AG04450 (cell line): Measurements from ENCODE around the gene SLCO3A1. TPM values are rescaled to one million over a fixed set of nuclear protein-coding genes. Genes with fewer than 3 reads are reported as not detected.

Source experiments
- CTCF ChIA-PET: fragments of 300-600, 350-600 bp; formaldehyde crosslinking; extraction: SDS; loops from one replicate; lab custom pipeline; 2022; ENCODE audit warnings: antibody characterized with exemption, inconsistent platforms; lab: Charles Lee
- POLR2A ChIA-PET: fragments of 350-600 bp; formaldehyde crosslinking; extraction: SDS; loops from one replicate; lab custom pipeline; 2021; ENCODE audit warnings: antibody characterized with exemption, inconsistent platforms; lab: Yijun Ruan, JAX
- DNase-seq: peaks from one replicate; pipeline ENCODE4 v3.0.0-alpha.2; 2011; ENCODE audit warnings: low read depth, low spot score
- H3K27ac ChIP-seq: one replicate; pipeline ENCODE4 v1.5.1; 2012; ENCODE audit warnings: low read depth, low read length, control low read depth
- H3K27me3 ChIP-seq: one replicate; pipeline ENCODE4 v1.6.0; 2012; ENCODE audit warnings: low read length; ENCODE audit not compliant: control insufficient read depth, insufficient read depth
- H3K4me3 ChIP-seq: 2 replicates; pipeline ENCODE4 v1.5.1; 2011; ENCODE audit warnings: mild to moderate bottlenecking, low read depth, low read length, control low read depth
- H3K9me3 ChIP-seq: 2 replicates; pipeline ENCODE4 v1.5.1; 2012; ENCODE audit warnings: low read length; ENCODE audit not compliant: control insufficient read depth, insufficient read depth
- CTCF ChIP-seq: IDR thresholded peaks from 2 replicates; pipeline ENCODE4 v1.5.1; 2011; ENCODE audit warnings: low read depth, low read length, control low read depth, inconsistent platforms
- polyA plus RNA-seq: library from polyadenylated mRNA; depleted of rRNA; stranded (reverse); fragments of >200 nt; gene quantifications from 2 replicates; pipeline ENCODE4 v1.2.3, GENCODE V29; 2011

SLCO3A1 gene
- polyA plus RNA-seq, 1 experiment: 7.6 TPM

DNA sequence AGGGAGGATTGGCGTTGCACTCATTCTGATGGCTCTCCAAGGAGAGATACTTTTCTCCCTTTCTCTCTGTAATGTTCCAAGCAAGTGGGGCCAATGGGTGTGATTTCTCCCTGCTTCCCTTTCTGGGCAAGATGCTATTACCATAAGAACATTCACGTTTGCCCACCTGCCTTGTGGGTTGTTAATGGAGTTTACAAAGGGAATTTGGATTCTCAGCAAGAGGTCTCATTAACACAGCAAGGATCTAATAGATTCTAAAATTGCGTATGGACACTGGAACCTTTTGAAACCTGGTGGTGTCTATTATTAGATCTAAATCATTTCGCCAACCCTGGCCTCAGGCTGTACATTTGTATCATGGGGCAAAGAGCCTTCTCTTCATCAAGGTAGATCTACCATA, 74.1 kb downstream of the SLCO3A1 start:
- H3K9me3 ChIP-seq: no peaks in the 10 kb centered on the region
- no peaks in the 10 kb centered on the region for H3K27me3 ChIP-seq
- no peak for DNase-seq
- POLR2A ChIA-PET: no interaction called here
- no peak for TF ChIP-seq CTCF
- CTCF ChIA-PET: no interaction called here
- H3K4me3 ChIP-seq: no peak overlapping the region
- no peak overlapping the region for H3K27ac ChIP-seq

GRCh38 chr15:91928675-91929074, 75.2 kb downstream of the SLCO3A1 start:
- TF ChIP-seq CTCF: no peak
- H3K27me3 ChIP-seq: no peaks in the 10 kb centered on the region
- H3K9me3 ChIP-seq: no peaks in the 10 kb centered on the region
- no peak overlapping the region for H3K4me3 ChIP-seq
- ChIA-PET CTCF (interaction anchor here (0.7 to 1.0 kb wide), 2 partner anchors 13 to 79 kb away, joined by 3 to 5 read pairs; no protein-coding TSS in a partner anchor), POLR2A (no interaction called here)
- no peak for DNase-seq
- H3K27ac ChIP-seq: no peak overlapping the region

GRCh38 chr15:91929509-91929908, 76.0 kb downstream of the SLCO3A1 start:
- ChIA-PET POLR2A (no interaction called here), CTCF (no interaction called here)
- TF ChIP-seq CTCF: no peak
- Histone ChIP-seq H3K27ac (no peak overlapping the region), H3K27me3 (no peaks in the 10 kb centered on the region), H3K9me3 (no peaks in the 10 kb centered on the region), H3K4me3 (no peak overlapping the region)
- DNase-seq: no peak

DNA sequence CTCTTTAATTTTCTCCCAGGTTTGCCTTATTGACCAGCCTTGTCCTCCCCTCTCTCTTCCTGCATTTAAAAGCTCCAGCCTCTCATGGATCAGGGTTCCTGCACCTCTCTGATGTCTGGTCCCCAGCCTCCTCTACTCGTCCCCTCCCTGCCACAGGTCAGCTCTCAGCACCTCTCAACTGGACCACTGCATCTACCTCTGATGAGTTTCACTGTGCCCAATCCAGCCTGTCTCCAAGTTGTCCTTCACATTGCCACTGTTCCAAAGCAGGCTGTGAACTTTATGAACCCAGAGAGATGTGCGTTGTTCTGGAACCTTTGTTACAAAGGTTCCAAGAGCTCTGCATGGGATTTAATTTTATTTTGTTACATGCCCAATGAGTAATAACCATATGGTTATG, 76.6 kb downstream of the SLCO3A1 start:
- Histone ChIP-seq H3K4me3 (no peak overlapping the region), H3K27me3 (no peaks in the 10 kb centered on the region), H3K27ac (no peak overlapping the region), H3K9me3 (no peaks in the 10 kb centered on the region)
- POLR2A ChIA-PET: no interaction called here
- TF ChIP-seq CTCF: no peak
- no peak for DNase-seq
- CTCF ChIA-PET: no interaction called here

DNA sequence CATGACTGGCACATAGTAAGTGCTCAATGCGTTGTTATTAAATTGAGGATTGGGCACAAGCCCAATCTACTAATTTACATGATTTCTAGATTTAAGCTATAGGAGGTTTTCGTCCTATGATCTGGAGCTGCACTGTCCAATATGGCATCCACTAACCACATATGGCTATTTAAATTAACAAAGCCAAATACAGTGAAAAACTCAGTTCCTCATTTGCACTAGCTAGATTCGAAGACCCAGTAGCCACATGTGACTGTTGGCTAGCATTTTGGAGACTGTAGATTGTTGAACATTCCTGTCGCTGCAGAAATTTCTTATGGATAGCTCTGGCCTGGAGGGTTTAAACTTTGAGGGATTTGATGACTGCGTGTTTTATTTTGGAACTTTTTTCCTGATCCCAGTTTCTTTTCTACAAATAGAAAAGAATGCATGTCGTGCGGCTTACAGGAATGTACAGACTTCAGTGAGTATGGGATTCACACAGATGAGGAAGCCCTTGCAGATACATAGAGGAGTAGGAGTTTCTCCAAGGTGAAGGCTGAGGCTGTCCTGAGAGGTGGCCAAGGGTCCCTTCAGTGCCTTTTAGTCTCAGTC, 82.8 kb downstream of the SLCO3A1 start:
- Histone ChIP-seq H3K27me3 (no peaks in the 10 kb centered on the region), H3K27ac (no peak overlapping the region), H3K9me3 (no peaks in the 10 kb centered on the region; the same call in 1 of the 2 replicates), H3K4me3 (no peak overlapping the region)
- ChIA-PET CTCF (interaction anchor here (0.8 to 1.3 kb wide), 2 partner anchors 84 to 230 kb away, joined by 3 read pairs; no protein-coding TSS in a partner anchor), POLR2A (no interaction called here)
- TF ChIP-seq CTCF: no peak
- DNase-seq: no peak
